GM21367 (cell line): ENCODE data around the gene NNMT.

ENCODE experiments used
- ATAC-seq: cut with Tn5 transposase; IDR thresholded peaks from one replicate; pipeline ENCODE4 v1.9.1; 2021; ENCODE audit not compliant: unreplicated experiment

The NNMT gene

GRCh38 chr11:114344494-114344893 is 48.3 kb downstream of the NNMT start:
- no peak for ATAC-seq

- ATAC-seq: no peak
Observed at GRCh38 chr11:114345575-114346222, 49.5 kb downstream of the NNMT start.

DNA sequence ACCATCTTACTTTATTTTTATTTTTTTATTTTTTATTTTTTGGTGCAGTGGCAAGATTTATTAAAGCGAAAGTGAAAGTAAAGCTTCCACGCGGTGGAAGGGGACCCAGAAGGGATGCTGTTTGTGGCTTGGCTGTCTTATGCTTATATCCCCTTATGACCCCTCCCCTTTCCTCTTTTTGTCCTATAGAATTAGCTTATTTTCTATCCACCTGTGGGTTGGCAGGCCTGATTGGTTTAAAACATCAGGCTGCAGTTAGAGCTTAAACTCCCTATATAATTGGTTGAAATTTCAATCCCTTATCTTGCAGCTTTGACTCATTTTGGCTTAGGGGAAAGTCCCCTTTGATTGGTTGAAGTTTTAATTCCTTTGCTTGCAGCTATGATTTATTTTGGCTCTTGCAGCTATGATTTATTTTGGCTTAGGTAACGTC is 50.5 kb downstream of the NNMT start:
- ATAC-seq: no peak

DNA sequence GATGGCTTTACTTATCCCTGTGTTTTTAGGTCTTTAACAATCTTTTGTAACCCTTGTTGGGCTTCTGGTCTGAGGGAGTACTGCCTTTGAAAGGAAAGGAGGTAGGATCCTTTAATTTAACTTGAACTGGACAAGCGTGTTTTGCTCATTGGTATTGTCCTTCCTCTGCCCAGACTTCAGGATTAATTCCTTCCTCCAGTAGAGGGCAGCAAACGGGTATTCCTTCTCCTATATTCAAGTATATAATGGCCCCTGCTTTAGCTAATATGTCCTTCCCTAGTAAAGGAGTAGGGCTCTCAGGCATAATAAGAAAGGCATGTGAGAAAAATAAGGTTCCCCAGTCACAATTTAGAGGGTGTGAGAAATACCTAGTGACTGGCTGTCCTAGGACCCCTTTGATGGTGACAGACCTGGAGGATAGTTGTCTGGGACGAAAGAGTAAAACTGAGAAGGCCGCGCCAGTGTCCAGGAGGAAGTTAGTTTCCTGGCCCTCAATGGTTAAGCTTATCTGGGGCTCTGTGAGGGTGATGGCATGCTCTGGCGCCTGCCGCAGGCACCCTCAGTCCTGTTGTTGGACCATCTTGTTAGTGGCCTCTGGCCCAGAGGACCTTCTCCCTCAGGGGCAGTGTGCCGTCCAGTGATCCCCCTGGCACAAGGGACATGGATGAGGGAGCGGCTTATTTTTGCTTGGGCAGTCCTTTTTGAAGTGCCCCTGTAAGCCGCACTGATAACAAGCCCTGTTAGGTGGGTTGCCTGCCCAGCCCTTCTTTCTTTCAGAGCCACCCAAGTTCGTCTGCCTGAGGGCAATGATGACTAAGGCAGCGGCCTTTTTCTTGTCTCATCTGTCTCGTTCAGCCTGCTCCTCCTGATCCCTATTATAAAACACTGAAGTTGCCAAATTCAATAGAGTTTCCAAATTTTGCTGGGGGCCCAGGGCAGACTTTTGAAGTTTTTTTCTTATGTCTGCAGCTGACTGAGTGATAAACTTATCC is 52.3 kb downstream of the NNMT start:
- ATAC-seq: no peak

GRCh38 chr11:114350022-114350421 is 53.8 kb downstream of the NNMT start:
- no peak for ATAC-seq

DNA sequence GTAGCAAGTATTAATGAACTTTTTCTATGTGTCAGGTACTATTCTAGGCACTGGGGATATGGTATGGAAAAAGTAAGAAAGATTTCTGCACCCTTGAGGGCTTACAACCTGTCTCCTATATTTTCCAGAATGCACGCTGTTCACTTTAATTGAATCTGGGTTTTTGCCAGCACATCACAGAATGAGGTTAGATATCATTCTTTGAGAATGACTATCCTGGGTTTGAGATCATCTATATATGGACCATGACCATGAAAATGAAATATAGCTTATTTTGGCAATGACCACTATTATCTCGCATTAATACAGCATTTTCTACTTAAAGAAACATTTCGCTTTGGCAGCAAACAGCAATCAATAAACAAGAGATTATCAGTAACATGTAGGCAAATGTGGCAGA is 57.2 kb downstream of the NNMT start:
- ATAC-seq: no peak

GRCh38 chr11:114354076-114354475 is 57.9 kb downstream of the NNMT start:
- ATAC-seq: no peak

GRCh38 chr11:114358716-114359115 is 62.5 kb downstream of the NNMT start:
- ATAC-seq: no peak

- ATAC-seq: no peak
Observed at GRCh38 chr11:114359342-114359741, 63.1 kb downstream of the NNMT start.

- no peak for ATAC-seq
Observed at GRCh38 chr11:114362326-114362725, 66.1 kb downstream of the NNMT start.

DNA sequence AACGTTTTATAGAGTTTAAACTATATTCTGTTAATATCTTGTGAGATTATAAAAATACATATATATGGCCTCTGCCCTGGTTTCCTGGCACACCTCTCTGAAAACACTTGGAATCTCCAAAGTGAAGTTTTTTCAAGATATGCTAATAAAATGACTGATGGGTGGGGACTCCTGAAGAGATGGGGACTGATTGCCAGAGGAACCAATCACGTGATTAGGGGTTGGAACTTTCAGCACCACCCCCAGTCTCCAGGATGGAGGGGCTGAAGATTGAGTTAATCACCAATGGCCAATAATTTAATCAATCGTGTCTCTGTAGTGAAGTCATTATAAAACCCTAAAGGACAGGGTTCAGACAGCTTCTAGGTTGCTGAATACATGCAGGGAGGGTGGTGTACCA is 66.8 kb downstream of the NNMT start:
- ATAC-seq: no peak
